ENCODE results near the gene CACNB1.

GRCh38 chr17:39191750-39192510 lies 5.5 kb downstream of the CACNB1 start:
- TF ChIP-seq EZH2 (IDR thresholded peaks at IDR 0.05; ENCODE audit: borderline replicate concordance, insufficient read depth, low read length, poor library complexity, severe bottlenecking) (no peak), CTCF (IDR thresholded peaks at IDR 0.05; ENCODE audit: poor library complexity, severe bottlenecking) (no peak)
